ENCODE data around the gene CD2BP2. TPM values are rescaled to one million over a fixed set of nuclear protein-coding genes. Genes with fewer than 3 reads are reported as not detected.
"Not testable (repeated sequence)": the region's sequence is repeated elsewhere in the genome, so short reads cannot be mapped to it uniquely, and the experiment has no call there.

The CD2BP2 gene
- total RNA-seq, 1 donor from 2014 or later = 87.8 TPM

GRCh38 chr16:30324220-30324619 is 30.9 kb downstream of the CD2BP2 start:
- DNase-seq; intact Hi-C loops (cut with micrococcal nuclease); CTCF ChIA-PET; ATAC-seq (ENCODE audit: low read depth); H3K4me3 Mint-ChIP-seq; H3K9me3 Mint-ChIP-seq; H3K27me3 Mint-ChIP-seq; H3K36me3 Mint-ChIP-seq (ENCODE audit: low read depth): not testable (repeated sequence)
- POLR2A ChIA-PET = interaction anchor here (0.6 kb wide), 1 partner anchor 86 kb away, joined by 3 read pairs; no protein-coding TSS in a partner anchor
- peaks cover 26% of the 10 kb centered on the region for H3K4me1 Mint-ChIP-seq
- H3K27ac Mint-ChIP-seq = peak overlapping the region; percentile 18

GRCh38 chr16:30318647-30319046 is 36.5 kb downstream of the CD2BP2 start:
- H3K9me3 Mint-ChIP-seq; H3K27ac Mint-ChIP-seq; H3K4me1 Mint-ChIP-seq; ATAC-seq (ENCODE audit: low read depth); H3K36me3 Mint-ChIP-seq (ENCODE audit: low read depth); DNase-seq; POLR2A ChIA-PET; H3K27me3 Mint-ChIP-seq; intact Hi-C loops (cut with micrococcal nuclease); CTCF ChIA-PET; H3K4me3 Mint-ChIP-seq: not testable (repeated sequence)

GRCh38 chr16:30310937-30311336 is 44.2 kb downstream of the CD2BP2 start:
- H3K27me3 Mint-ChIP-seq; H3K36me3 Mint-ChIP-seq (ENCODE audit: low read depth); H3K9me3 Mint-ChIP-seq; intact Hi-C loops (cut with micrococcal nuclease); DNase-seq; POLR2A ChIA-PET; ATAC-seq (ENCODE audit: low read depth); CTCF ChIA-PET; H3K4me3 Mint-ChIP-seq; H3K27ac Mint-ChIP-seq: not testable (repeated sequence)
- peaks cover 23% of the 10 kb centered on the region for H3K4me1 Mint-ChIP-seq

GRCh38 chr16:30309255-30309654 is 45.9 kb downstream of the CD2BP2 start:
- H3K4me1 Mint-ChIP-seq = peaks cover 20% of the 10 kb centered on the region
- CTCF ChIA-PET; ATAC-seq (ENCODE audit: low read depth); H3K4me3 Mint-ChIP-seq; POLR2A ChIA-PET; intact Hi-C loops (cut with micrococcal nuclease); DNase-seq; H3K9me3 Mint-ChIP-seq; H3K27me3 Mint-ChIP-seq; H3K27ac Mint-ChIP-seq; H3K36me3 Mint-ChIP-seq (ENCODE audit: low read depth): not testable (repeated sequence)

Other genes with a start within 250 kb of the CD2BP2 start
- 4.9 and 6.1 TPM in 2 replicates for gene GDPD3, start 241.8 kb downstream of the CD2BP2 start, total RNA-seq
- gene MAPK3, start 232.1 kb downstream of the CD2BP2 start, total RNA-seq = 37.2 and 45.6 TPM in 2 replicates
- 1,030 and 1,060 TPM in 2 replicates for gene CORO1A, start 171.7 kb downstream of the CD2BP2 start, total RNA-seq
- 145 and 174 TPM in 2 replicates for gene BOLA2B, start 161.6 kb downstream of the CD2BP2 start, total RNA-seq
- gene SLX1A, start 161.4 kb downstream of the CD2BP2 start, total RNA-seq = 54.2 and 77.0 TPM in 2 replicates
- 15.7 and 23.3 TPM in 2 replicates for gene SULT1A3, start 156.1 kb downstream of the CD2BP2 start, total RNA-seq
- gene NPIPB13, start 106.8 kb downstream of the CD2BP2 start, total RNA-seq = 42.9 and 48.1 TPM in 2 replicates
- 46.3 and 50.2 TPM in 2 replicates for gene TBC1D10B, start 15.2 kb upstream of the CD2BP2 start, total RNA-seq
- gene MYL11, start 19.5 kb upstream of the CD2BP2 start, total RNA-seq = not detected in 2 replicates
- 192 and 199 TPM in 2 replicates for gene SEPTIN1, start 27.3 kb upstream of the CD2BP2 start, total RNA-seq
- 11.7 and 13.0 TPM in 2 replicates for gene ZNF48, start 40.1 kb upstream of the CD2BP2 start, total RNA-seq
- 4.4 and 5.2 TPM in 2 replicates for gene ZNF771, start 52.3 kb upstream of the CD2BP2 start, total RNA-seq
- gene DCTPP1, start 74.7 kb upstream of the CD2BP2 start, total RNA-seq = 66.7 and 81.5 TPM in 2 replicates
- gene SEPHS2, start 90.6 kb upstream of the CD2BP2 start, total RNA-seq = 79.1 and 80.0 TPM in 2 replicates
- gene ITGAL, start 117.4 kb upstream of the CD2BP2 start, total RNA-seq = 216 and 240 TPM in 2 replicates
- 29.2 and 30.7 TPM in 2 replicates for gene ZNF768, start 171.3 kb upstream of the CD2BP2 start, total RNA-seq
- gene ZNF747, start 179.6 kb upstream of the CD2BP2 start, total RNA-seq = 16.3 and 21.6 TPM in 2 replicates
- gene ZNF764, start 203.1 kb upstream of the CD2BP2 start, total RNA-seq = 16.1 and 19.2 TPM in 2 replicates
- 13.9 and 14.7 TPM in 2 replicates for gene ZNF688, start 216.4 kb upstream of the CD2BP2 start, total RNA-seq
- gene ZNF785, start 230.4 kb upstream of the CD2BP2 start, total RNA-seq = 20.0 and 22.8 TPM in 2 replicates

Measured in activated B cell treated with CpG ODN at 0.5 μM for 24 hours (primary cell).